Prostate gland (tissue), 2 donors: ENCODE data around the gene STK17B. TPM values are rescaled to one million over a fixed set of nuclear protein-coding genes. Genes with fewer than 3 reads are reported as not detected.

Experiments
- DNase-seq: peaks from one replicate; pipeline ENCODE4 v3.0.0-alpha.2; 2019; ENCODE audit warnings: low spot score
- H3K27ac ChIP-seq, 2 donors: fragments of 200-600 bp; sonication (generic); 2 replicates each; pipeline ENCODE4 v1.5.1; 2017 to 2019
- H3K27me3 ChIP-seq: fragments of 200-600 bp; sonication (generic); replicated peaks from 2 replicates; pipeline ENCODE4 v1.5.1; 2019; ENCODE audit not compliant: insufficient read depth
- H3K36me3 ChIP-seq, 2 donors: fragments of 200-600 bp; sonication (generic); 1 replicate in 1 of 2; 2 replicates in 1 of 2; pipeline versions ENCODE4 v1.5.1 to v1.8.1; 2017 to 2019
- H3K4me1 ChIP-seq: fragments of 200-600 bp; sonication (generic); replicated peaks from 2 replicates; pipeline ENCODE4 v1.5.1; 2019
- H3K4me3 ChIP-seq, 2 donors: fragments of 200-600 bp; sonication (generic); 2 replicates each; pipeline ENCODE4 v1.5.1; 2017 to 2019
- H3K9me3 ChIP-seq: fragments of 200-600 bp; sonication (generic); 2 replicates; pipeline ENCODE4 v1.5.1; 2017
- CTCF ChIP-seq, 4 experiments: fragments of 200-600 bp in 2 of 4; fragments of 450-650 bp in 2 of 4; sonication (generic) in 2 of 4; IDR thresholded peaks; 1 replicate in 3 of 4; 2 replicates in 1 of 4; pipeline ENCODE4 v1.5.1; 2016 to 2019; ENCODE audit warnings: antibody characterized with exemption in 4 of 4, mild to moderate bottlenecking in 2 of 4, moderate library complexity in 2 of 4
- POLR2A ChIP-seq: fragments of 450-650 bp; IDR thresholded peaks from one replicate; pipeline ENCODE4 v1.6.1; 2016; ENCODE audit warnings: antibody characterized with exemption, mild to moderate bottlenecking
- POLR2AphosphoS5 ChIP-seq: sonication (generic); formaldehyde crosslinking; IDR thresholded peaks from one replicate; pipeline ENCODE4 v1.6.1; 2017; ENCODE audit warnings: antibody characterized with exemption
- WGBS: methylation state at CpG from one replicate; pipeline ENCODE4 v1.1.5; 2018; 5-methylcytosine and 5-hydroxymethylcytosine counted together
- intact Hi-C: fragments of 100-400 bp; cut with DNase I; formaldehyde crosslinking; loops from one replicate; pipeline ENCODE4 v1.14.2; 2022
- total RNA-seq, 2 donors: library from RNA; depleted of rRNA; stranded (reverse); fragments of >200 nt; gene quantifications; one replicate each; pipeline ENCODE4 v1.1.0, GENCODE V29; 2016

Gene STK17B
- total RNA-seq, 2 donors from 2014 or later: 24.6 to 25.0 TPM

- Histone ChIP-seq H3K36me3 (no peaks in the 10 kb centered on the region), H3K27ac (no peak overlapping the region), H3K9me3 (no peaks in the 10 kb centered on the region), H3K4me1 (no peaks in the 10 kb centered on the region), H3K27me3 (no peaks in the 10 kb centered on the region), H3K4me3 (no peak overlapping the region)
- intact Hi-C loops: no loop called here
- no peak for TF ChIP-seq CTCF (IDR thresholded peaks at IDR 0.05)
- TF ChIP-seq POLR2A: no peak
- no peak for TF ChIP-seq POLR2AphosphoS5
- 68% methylated on average over 4 of the region's 4 CpGs for WGBS
- DNase-seq: no peak
Measured at GRCh38 chr2:196182439-196183171, 11.2 kb upstream of the STK17B start.

- Histone ChIP-seq H3K27me3 (no peaks in the 10 kb centered on the region), H3K4me3 (no peak overlapping the region), H3K4me1 (no peaks in the 10 kb centered on the region), H3K36me3 (no peaks in the 10 kb centered on the region), H3K27ac (no peak overlapping the region), H3K9me3 (no peaks in the 10 kb centered on the region)
- no peak for DNase-seq
- intact Hi-C loops: no loop called here
- whole genome bisulfite sequencing: 41% methylated on average over 3 of the region's 3 CpGs
- TF ChIP-seq POLR2AphosphoS5 (no peak), CTCF (IDR thresholded peaks at IDR 0.05) (no peak), POLR2A (no peak)
Measured at GRCh38 chr2:196181484-196181883, 10.1 kb upstream of the STK17B start.

GRCh38 chr2:196177124-196177523, 5.7 kb upstream of the STK17B start:
- H3K27me3 ChIP-seq: no peaks in the 10 kb centered on the region
- H3K36me3 ChIP-seq: no peaks in the 10 kb centered on the region
- 79% methylated on average over 2 of the region's 2 CpGs for WGBS
- H3K9me3 ChIP-seq: no peaks in the 10 kb centered on the region
- intact Hi-C loops: no loop called here
- no peak for TF ChIP-seq CTCF (IDR thresholded peaks at IDR 0.05)
- TF ChIP-seq POLR2AphosphoS5: no peak
- TF ChIP-seq POLR2A: no peak
- H3K4me1 ChIP-seq: no peaks in the 10 kb centered on the region
- H3K27ac ChIP-seq: no peak overlapping the region
- DNase-seq: no peak
- H3K4me3 ChIP-seq: no peak overlapping the region

GRCh38 chr2:196176142-196176738, 4.9 kb upstream of the STK17B start:
- no peak for TF ChIP-seq POLR2A
- TF ChIP-seq CTCF (IDR thresholded peaks at IDR 0.05): no peak
- no peak for TF ChIP-seq POLR2AphosphoS5
- Histone ChIP-seq H3K27me3 (no peaks in the 10 kb centered on the region), H3K9me3 (no peaks in the 10 kb centered on the region), H3K27ac (no peak overlapping the region), H3K36me3 (no peaks in the 10 kb centered on the region), H3K4me1 (no peaks in the 10 kb centered on the region), H3K4me3 (no peak overlapping the region)
- DNase-seq: no peak
- intact Hi-C loops: no loop called here
- 79% methylated on average over 8 of the region's 8 CpGs for WGBS

GRCh38 chr2:196174404-196174803, 3.0 kb upstream of the STK17B start:
- no peaks in the 10 kb centered on the region for H3K9me3 ChIP-seq
- H3K4me3 ChIP-seq: no peak overlapping the region
- no peak for DNase-seq
- H3K27me3 ChIP-seq: no peaks in the 10 kb centered on the region
- H3K36me3 ChIP-seq: no peaks in the 10 kb centered on the region
- intact Hi-C loops: no loop called here
- no peak for TF ChIP-seq CTCF (IDR thresholded peaks at IDR 0.05)
- TF ChIP-seq POLR2AphosphoS5: no peak
- TF ChIP-seq POLR2A: no peak
- no peak overlapping the region for H3K27ac ChIP-seq
- H3K4me1 ChIP-seq: no peaks in the 10 kb centered on the region
- WGBS: 93% methylated on average over 3 of the region's 3 CpGs
